NCI-H1694 treated with DMSO at 0.1 percent for 48 hours (cell line): ENCODE measurements around the gene LIPH.
A peak's percentile ranks its signal among the peaks of the same experiment; 100 is the strongest.
"Not testable (repeated sequence)": the region's sequence is repeated elsewhere in the genome, so short reads cannot be mapped to it uniquely, and the experiment has no call there.

Experiments used
- DNase-seq: peaks from one replicate; lab custom pipeline; 2025; lab: John Stamatoyannopoulos, UW

LIPH gene

DNA sequence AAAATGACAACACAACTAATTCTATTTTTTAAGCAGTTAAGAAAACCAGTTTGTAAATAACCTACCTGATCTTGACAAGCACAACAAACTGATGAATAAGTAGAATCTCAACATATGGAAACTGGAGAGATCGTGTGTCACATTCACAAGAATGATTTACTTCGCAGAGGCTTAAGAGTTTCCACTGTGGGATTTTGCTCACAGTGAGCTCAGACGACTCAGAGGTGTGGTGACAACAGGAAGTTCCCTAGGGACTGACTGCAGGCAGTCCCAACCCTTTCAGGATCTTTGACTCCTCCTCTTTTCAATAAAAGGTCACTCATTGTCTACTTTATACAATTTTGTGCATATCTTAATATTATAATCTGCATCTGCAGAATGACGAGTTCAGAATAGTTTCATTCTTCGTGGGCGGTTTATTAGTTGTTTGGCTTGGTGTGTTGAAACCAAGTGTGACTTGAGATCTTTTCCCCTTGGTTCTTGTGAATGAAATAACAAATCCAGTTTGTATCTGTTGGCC is at the start of gene LIPH:
Gene LIPH, minus strand, starts transcription at position 231 of the 520 bp plus-strand sequence. Its CDS starts 117 bp downstream, at position 114.
- DNase-seq = no peak

DNA sequence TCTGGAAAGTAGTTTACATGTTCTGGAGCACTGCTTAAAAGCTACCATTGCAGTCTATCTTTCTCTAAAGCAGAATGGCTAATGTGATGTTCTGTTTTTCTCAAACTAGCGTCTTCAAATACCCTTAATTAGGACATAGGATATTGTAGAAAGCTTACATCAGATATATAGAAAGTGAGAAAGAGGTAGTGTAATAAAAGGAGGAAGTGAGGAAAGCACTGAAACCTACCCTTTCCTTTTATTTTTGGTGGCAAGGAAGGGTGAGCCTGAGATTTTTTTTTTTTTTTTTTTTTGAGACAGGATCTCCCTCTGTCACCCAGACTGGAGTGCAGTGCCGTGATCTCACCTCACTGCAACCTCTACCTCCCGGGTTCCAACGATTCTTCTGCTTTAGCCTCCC is 43.1 kb upstream of the LIPH start:
- DNase-seq = no peak

DNA sequence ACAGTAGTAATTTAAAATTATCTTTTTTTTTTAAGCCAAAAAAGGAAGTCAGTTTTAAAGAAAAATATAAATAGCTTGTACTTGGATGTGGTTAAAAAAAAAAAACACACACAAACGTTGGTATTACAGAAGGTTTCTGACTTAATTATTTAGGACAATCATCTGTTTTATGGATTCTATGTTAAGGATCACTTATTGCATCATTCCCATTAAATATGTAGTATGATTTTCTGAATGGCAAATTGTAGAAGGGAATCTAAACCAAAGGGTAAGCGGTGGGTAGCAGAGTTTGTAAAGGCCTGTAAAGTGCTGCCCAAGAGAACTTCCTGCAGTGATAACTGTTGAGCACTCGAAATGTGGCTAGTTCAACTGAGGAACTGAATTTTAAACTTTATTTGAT is 41.7 kb upstream of the LIPH start:
- DNase-seq = no peak

DNA sequence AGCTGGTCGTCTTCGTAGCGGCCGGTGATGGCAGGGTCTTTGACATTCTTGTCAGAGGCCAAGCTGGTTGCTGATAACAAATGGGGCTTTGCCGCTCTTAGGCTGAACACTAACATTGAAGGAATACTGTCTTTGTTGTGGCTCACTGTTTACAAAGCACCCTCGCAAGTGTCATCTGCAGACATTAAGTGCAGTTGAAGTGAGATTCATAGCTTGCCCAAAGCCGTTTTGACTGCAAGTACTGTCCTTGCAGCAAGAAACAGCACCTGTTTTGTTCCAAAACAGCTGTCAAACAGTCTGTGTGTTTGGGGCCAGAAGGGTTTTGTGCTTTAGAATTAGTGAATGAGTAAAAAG is 34.3 kb upstream of the LIPH start:
- DNase-seq = no peak

DNA sequence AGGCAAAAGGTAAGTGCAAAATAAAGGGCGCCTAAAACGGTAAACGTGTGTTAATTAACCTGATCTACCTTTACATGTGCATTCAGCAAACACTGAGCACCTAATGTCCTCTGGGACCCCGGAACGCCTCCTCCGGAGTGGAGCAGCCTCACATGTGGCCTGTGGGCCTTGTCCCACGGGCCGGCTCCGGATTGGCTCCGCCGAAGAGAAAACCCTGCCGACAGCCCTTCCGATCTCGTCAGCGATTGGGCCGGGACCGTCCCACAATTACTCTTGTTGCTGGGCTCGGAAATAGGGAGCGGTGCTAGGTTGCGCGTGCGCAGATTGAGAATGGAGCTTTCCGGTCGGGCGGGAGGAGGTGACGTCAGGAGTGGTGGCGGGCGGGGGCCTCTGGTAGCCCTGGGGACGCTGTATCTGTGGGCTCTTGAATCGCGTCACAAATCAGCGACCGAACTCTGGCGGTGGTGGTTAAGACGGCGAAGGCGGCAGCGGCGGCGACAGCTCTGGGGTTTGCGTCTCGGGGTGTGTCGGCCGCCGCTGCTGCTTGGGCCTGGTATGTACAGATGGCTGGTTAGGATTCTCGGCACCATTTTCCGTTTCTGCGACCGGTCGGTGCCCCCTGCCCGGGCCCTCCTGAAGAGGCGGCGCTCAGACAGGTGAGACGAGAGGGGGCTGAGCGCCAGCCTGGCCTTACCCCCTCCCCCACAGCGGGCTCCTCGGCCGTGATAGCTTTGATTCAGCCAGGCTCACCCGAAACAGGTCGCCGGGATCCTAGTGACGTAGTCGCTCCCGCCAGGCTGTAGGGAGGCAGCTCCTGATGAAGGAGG is 33.7 kb upstream of the LIPH start, which contains the start of gene SENP2:
Gene SENP2, plus strand, starts transcription at position 437 of the 827 bp plus-strand sequence. Its CDS starts 119 bp downstream, at position 556.
- DNase-seq = peak; percentile 98

DNA sequence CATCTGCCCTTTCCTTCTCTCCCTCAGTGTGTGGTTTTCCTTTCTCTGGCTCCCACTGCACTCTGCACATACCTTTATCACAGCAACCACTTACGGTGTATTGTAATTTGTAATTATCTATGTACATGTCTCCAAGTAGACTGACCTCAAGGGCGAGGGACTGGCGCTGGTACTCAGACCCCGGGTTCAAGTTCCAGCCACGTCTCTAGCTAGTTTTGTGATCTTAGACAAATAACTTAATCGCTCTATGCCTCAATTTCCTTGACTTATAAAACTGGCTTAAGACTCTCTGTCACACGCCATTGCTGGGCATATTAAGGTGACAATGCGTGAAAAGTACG is 33.1 kb upstream of the LIPH start:
- no peak for DNase-seq

DNA sequence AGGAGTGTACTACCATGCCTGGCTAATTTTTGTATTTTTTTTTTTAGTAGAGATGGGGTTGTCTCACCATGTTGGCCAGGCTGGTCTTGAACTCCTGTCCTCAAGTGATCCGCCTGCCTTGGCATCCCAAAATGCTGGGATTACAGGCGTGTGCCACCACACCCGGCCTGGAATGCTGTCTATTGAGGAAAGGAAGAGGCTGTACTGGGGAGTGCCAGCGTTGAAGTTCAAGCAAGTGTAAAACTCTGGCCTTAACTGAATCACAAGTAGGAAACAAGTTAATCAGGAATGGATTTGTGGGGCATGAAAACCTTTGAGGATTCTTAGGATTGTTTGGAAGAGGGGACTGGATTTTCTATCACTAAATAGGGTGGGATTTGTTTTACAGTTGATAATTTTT is 32.3 kb upstream of the LIPH start:
- no peak for DNase-seq

DNA sequence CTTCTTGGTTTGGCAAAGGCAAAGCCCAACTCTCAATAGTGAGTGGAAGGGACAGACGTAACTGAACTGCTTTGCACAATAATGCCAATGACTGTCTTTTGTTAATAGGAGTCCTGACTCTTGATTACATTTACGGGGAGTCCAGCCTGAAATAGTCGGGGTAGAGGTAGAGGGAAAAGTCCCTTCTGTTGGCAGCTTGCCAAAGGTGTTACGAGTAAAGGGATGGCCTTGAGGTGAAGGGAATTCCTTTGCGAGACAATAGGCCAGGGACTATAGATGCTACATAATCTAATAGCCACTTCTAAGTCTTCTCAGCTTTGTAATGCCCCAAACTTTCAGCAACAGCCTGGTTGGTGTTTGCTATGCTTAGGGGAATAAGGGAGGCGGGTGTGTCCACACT is 31.5 kb upstream of the LIPH start:
- no peak for DNase-seq

DNA sequence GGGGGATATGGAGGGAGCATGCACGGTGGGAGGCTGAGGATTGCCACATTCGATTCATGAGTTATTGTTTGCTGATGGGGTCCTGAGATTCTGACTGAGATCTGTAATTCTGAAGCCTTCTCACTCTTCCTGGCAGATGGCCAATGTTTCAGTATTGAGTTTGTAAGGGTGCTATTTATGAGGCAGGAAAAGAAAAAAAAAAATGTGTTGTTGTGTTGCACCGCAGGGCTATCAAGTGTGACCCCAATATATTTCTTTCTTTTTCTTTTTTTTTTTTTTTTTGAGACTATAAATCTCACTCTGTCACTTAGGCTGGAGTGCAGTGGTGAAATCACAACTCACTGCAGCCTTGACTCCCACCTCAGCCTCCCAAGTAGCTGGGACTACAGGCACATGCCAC is 30.5 kb upstream of the LIPH start:
- DNase-seq = no peak

DNA sequence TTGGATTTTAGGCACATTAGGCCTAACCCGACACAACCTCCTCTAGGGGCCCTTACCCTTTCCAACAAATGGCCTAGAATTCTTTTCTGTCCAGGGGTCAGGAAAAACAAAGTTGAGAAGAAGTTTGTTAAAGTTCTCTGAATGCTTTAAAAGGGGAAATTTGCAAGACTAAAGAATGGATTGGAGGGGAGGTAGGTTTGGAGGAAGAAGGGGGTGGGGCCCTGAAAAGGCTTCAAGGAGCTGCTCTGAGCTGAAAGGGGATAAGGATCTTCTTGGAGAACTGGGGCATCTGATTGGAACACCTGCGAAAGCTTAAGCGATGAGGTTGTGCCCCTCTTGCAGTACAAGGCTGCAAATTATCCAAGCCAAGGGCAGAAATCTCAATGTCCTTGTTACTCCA is 29.8 kb upstream of the LIPH start:
- no peak for DNase-seq

DNA sequence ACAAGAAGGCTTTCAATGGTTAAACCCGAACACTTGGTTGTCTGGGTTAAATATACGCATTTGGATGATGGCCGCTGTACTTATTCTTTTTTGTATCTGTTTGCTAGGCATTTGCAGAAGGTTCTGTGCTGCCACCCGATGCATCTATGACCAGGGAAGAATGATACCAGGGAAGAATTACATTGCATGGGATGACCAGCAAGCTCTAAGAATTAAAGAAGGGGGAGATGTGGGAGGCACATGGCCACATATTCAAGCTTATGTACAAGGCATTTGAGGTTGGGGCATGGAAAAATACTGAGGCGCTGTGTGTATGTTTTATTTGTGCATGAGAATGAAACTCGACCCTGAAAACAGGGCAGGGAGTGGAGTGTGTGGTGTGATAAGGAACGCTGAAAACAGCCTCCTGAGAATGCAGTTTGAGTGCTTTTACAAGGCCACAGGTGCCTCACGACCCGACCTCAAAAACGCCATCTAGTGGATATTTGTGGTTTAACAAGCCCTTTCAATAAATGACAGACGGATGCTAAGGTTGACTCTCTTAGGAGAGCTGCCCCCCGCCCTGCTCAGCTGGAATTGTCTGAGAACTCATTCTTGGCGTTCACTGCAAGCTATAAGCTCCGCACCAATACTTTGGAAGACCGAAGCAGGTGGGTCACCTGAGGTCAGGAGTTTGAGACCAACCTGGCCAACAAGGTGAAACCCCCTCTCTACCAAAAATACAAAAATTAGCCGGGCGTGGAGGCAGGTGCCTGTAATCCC is 22.9 kb upstream of the LIPH start:
- DNase-seq = peak; percentile 65

DNA sequence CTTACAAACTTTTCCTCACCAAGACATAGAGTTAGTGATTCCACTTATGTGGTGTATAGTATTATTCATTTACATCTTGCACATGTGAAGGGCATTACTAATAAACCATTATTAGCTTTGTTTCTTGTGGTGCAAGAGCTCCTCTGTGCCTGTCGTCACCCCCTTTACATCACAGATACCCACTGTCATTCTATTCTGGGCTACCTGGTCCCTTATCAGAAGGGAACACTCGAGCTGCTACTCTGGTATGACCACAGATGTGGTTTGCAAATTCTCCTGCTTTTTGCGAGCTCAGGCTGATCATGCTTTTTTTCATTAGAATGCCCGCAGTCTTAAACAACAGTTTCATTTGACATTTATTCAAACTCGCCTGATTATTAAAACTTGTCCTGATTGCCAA is 19.8 kb upstream of the LIPH start:
- no peak for DNase-seq

DNA sequence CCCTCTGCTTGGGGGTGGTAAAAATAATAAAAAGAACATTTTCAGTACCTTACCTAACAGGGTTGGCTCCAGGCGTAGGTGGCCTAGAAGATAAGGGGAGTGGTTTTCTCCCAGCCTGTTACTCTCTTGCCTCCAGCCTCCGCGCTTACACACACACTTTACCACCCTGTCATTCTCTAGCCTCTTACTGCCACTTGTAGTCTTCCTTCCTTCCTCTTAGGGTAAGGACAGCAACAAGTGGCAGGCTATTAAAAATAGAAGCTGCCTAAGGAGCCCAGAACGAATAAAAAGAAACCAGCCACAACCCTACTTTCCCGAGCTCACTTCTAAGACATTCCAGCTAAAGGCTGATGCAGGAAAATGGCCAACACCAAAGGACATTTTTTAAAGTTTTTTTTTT is 9.6 kb upstream of the LIPH start:
- no peak for DNase-seq

DNA sequence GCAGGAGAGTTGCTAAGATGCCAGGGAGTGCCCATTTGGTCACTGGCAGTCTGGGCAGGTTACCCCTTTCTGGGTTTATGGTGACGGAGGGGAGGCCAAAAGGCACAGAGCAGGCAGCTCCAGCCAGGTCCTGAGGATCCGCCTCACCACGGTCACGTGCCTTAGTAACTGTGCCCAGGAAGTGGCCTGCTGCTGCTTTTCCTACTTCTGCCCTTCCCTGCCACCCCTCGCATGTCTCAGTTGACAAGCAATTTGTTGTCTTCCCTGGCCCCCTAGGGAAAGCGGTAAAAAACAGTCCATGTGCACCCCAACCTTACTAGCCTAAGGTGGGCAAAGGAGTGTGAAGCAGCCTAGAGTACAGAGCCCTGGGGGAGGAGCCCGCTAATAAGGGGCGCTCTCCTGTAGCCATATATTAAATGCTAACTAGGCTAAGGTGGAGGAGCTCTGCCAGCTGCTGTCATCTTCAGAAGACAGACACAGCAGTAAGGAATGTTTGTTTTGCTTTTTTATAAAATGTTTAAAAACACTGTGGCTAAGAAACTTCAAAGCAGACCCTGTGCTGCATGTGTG is 9.1 kb upstream of the LIPH start:
- DNase-seq = no peak

DNA sequence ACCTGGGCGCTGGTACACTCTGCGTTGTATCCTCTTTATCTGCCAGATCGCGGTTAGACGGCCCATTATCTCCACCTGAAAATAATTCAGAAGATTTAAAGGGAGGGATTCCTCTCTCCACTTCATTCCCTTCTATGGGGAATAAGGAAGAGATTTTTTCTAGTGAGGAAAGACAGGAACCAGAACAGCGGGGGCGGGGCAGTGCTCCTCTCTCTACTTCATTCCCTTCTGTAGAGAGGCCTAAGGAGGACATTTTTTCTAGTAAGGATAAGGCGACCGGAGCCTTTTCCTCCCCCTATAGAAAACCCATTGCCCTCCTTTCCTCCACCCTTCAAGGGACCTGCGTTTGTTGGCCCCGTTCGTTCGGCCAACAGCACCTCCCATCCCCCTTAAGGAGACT is 8.3 kb upstream of the LIPH start:
- no peak for DNase-seq

DNA sequence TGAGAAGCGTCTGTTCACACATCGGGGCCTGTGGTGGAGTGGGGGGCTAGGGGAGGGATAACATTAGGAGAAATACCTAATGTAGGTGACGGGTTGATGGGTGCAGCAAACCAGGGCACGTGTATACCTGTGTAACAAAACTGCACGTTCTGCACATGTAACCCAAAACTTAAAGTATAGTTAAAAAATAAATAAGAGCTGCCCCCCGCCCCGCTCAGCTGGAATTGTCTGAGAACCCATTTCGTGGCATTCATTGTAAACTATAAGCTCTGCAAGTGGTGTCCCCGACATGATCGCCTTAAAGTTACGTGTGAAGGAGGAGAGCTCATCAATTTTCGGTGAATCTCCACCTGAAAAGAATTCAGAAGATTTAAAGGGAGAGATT is 7.3 kb upstream of the LIPH start:
- no peak for DNase-seq

DNA sequence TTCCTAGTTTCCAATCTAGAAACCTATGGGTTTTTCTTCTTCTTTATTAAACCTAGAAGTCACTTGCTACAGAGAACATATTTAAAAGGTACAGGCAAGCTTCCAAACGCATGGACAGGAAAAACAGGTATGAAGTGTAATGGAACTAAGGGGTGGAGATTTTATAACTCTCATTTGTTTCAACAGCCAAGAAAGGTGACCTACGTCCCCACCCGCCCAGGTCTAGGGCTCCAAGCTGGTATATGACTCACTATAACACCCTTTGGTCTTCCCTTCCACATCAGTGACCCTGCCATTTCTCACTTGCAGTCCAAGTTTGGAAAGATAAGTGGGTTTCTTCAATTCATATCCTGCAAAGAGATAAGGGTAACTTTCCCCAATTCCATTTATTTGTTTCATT is 6.0 kb upstream of the LIPH start:
- DNase-seq = no peak

DNA sequence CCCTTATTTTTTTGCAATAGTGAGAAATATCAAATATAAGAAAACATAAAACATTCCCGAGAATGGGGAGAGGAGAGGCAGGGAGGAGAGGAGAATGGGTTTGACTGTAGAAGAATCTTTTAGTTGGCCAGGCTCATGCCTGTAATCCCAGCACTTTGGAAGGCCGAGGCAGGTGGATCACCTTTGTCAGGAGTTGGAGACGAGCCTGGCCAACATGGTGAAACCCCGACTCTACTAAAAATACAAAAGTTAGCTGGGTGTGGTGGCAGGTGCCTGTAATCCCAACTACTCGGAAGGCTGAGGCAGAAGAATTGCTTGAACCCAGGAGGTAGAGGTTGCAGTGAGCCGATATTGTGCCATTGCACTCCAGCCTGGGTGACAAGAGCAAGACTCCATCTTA is 4.3 kb upstream of the LIPH start:
- not testable (repeated sequence) for DNase-seq

DNA sequence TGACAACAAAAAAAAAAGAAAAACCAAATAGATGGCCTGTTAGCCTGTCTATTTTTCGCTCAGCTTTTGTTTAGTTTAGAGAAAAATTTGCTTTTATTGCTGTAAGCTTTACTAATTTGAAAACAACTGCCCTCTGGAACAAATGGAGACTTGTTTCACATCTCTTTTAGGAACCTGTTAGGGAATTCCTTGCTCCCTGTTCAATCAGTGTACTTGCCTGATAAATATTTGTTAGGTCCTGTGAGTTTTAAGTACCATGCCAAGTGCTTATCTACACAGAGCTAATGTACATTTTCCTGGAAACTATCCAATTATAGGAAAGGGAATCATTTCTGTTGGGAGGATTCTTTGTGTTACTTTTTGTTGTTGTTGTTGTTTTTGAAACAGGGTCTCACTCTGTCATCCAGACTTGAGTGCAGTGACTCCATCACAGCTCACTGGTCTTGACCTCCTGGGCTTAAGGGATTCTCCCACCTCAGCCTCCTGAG is 3.5 kb upstream of the LIPH start:
- no peak for DNase-seq

DNA sequence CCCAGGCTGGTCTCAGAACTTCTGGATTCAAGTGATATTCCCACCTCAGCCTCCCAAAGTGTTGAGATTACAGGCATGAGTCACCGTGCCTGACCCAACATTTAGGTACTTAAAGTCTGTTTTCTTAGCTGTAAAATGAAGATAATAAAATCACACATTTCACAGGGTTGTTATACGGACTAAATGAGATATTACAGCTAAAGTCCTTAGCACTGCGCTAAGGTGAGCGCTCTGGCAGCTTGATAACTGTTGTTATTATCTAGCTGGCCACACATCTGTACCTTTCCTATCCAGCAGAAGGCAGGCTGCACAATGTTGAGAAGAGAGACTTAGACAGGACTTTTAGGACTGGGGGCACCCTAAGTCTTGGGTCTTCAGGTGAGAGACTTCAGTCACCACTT is 2.7 kb upstream of the LIPH start:
- no peak for DNase-seq

DNA sequence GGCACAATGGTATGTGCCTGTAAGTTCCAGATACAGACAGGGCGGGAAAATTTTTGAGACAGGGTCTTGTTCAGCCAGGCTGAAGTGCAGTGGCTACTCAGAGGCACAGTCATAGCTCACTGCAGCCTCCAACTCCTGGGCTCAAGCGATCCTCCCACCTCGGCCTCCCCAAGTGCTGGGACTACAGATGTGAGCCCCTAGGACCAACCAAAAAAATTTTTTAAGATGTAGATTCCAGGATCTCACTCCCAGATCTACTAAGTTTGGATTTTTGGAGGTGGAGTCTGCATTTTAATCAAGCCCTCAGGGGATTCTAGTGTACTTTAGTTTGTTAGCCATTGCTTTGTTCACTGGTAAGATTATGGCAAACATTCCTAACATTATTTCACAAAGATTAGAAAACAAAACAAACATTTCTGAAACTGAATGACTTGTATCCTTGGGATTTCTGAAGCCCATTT is 2.7 kb downstream of the LIPH start:
- DNase-seq = no peak

DNA sequence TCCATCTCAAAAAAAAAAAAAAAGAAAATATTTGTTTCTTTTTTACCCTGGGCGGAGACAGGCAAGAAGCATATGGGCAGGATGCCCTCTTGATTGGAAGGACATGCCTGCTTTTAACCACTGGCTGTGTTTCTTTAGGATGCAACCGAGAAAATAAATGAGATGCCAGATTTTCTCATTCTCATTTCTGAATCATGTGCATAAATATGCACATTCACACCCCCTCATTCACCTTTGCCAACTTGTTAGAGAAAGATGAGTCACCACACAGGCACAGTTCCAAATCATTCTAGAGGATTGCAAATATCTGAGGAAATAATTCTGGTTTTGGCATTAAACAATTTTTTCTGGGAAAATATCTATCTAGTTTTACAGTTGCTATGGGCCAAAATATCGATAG is 3.3 kb downstream of the LIPH start:
- DNase-seq = no peak

DNA sequence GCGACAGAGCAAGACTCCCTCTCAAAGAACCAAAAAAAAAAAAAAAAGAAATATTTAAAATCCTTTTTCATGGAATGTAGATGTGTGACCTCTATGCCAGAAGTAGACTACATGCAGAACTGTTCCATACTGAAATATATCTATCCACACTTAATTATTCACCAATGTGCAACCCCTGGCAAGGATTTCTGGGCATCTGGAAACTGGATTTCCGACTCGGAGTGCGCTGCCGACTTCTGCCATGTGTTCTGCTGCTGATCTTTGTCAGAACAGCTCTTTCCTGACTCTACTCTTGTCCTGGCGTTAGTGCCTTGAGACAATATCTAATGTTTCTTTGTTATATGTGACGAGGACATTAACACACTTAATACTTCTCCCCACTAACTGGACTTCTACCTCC is 11.7 kb downstream of the LIPH start:
- DNase-seq = no peak
